Activated CD4-positive, alpha-beta T cell treated with anti-CD3 and anti-CD28 coated beads, Interleukin-2, amount 10 ng/mL, durations not matched to agents 24 days and 14 days (primary cell): Measurements from ENCODE around the gene CEMIP2. TPM values are rescaled to one million over a fixed set of nuclear protein-coding genes. Genes with fewer than 3 reads are reported as not detected.

Source experiments
- DNase-seq: peaks from one replicate; pipeline ENCODE4 v3.0.0; 2022
- H3K27ac Mint-ChIP-seq: one replicate; pipeline ENCODE4 v1.8.0; 2022; ENCODE audit warnings: mild to moderate bottlenecking, mixed read lengths
- H3K27me3 Mint-ChIP-seq: one replicate; pipeline ENCODE4 v1.8.0; 2022; ENCODE audit warnings: mixed read lengths
- H3K36me3 Mint-ChIP-seq: one replicate; pipeline ENCODE4 v1.8.0; 2022; ENCODE audit warnings: low read depth, mild to moderate bottlenecking, mixed read lengths
- H3K4me1 Mint-ChIP-seq: one replicate; pipeline ENCODE4 v1.8.0; 2021; ENCODE audit warnings: mixed read lengths
- H3K4me3 Mint-ChIP-seq: one replicate; pipeline ENCODE4 v1.8.0; 2022; ENCODE audit warnings: mild to moderate bottlenecking, moderate library complexity, mixed read lengths
- H3K9me3 Mint-ChIP-seq: one replicate; pipeline ENCODE4 v1.8.0; 2021; ENCODE audit warnings: mixed read lengths
- intact Hi-C: fragments of 100-400 bp; cut with micrococcal nuclease; formaldehyde crosslinking; loops from one replicate; pipeline ENCODE4 v1.15.1; 2023
- total RNA-seq: library from RNA; stranded (reverse); gene quantifications from 2 replicates; pipeline ENCODE4 v1.2.3, GENCODE V29; 2022

CEMIP2 gene
- total RNA-seq, 1 donor from 2014 or later = 47.7 TPM

DNA sequence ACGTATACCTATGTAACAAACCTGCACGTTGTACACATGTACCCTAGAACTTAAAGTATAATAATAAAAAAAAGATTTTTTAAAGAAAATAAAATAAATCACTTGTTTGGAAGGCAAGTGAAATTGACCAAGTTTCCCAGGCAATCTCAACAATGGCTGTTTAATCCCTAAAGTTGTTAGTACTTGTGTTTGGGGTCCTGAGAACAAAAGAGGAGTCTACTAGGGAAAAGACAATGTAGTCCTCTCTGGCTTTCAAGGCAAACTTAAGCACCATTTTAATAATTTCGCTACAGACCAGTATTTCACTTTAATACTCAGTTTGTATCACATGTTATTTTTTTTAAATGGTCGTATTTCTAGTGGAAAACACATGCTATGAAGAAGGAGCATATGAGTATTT, 14.2 kb downstream of the CEMIP2 start:
- Mint-ChIP-seq H3K4me1 (peaks cover 34% of the 10 kb centered on the region), H3K36me3 (peaks cover 27% of the 10 kb centered on the region), H3K9me3 (no peaks in the 10 kb centered on the region)

DNA sequence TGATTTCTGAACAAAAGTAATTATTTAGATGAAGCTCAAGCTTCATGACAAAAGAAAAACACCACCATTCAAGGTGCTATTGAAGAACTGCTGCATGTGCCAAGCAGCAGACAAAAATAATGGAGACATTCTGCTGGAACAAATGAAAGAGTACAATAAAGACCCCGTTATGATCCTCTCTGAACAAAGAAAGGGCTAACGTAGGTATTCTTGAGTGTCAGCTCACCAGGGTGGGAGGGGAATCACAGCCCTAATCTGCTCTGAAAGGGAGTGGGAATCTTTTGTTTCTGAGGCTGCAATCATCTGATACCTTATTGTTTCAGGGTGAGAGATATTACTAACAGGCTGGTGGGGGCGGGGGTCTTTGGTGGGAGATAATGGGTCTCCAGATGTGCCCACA, 15.4 kb downstream of the CEMIP2 start:
- intact Hi-C loops = loop anchor here (2.0 kb wide), 1 partner anchor 14 kb away; no protein-coding TSS in a partner anchor

More for the DNA sequence above, 14.2 kb downstream of the CEMIP2 start:
- Mint-ChIP-seq H3K27me3 (no peaks in the 10 kb centered on the region), H3K4me3 (no peak overlapping the region), H3K27ac (no peak overlapping the region)
- no peak for DNase-seq
- intact Hi-C loops = no loop called here

DNA sequence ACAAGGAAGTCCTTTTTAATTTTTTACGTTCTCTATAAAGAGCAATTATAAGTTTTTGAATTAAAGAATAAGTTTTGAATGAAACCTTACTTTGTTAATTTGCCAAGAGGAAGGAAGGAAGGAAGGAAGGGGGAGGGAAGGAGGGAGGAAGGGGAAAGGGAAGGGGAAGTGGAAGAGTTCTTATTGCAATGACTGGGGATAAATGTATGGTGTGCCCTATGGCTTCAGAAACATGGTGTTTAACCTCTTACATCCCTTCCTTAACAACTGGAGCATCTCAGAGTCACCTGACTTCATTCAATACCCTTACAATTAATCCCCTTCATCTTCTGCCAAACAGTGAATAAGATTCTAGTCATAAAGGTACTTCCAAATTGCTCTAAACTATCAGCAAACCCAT, 16.0 kb downstream of the CEMIP2 start:
- Mint-ChIP-seq H3K27ac (no peak overlapping the region), H3K27me3 (no peaks in the 10 kb centered on the region), H3K4me3 (no peak overlapping the region), H3K9me3 (peaks cover 5% of the 10 kb centered on the region), H3K36me3 (peaks cover 38% of the 10 kb centered on the region), H3K4me1 (peaks cover 28% of the 10 kb centered on the region)
- intact Hi-C loops = loop anchor here (2.0 kb wide), 1 partner anchor 14 kb away; no protein-coding TSS in a partner anchor
- no peak for DNase-seq

More for the DNA sequence above, 15.4 kb downstream of the CEMIP2 start:
- H3K4me3 Mint-ChIP-seq = no peak overlapping the region
- H3K27me3 Mint-ChIP-seq = no peaks in the 10 kb centered on the region
- H3K9me3 Mint-ChIP-seq = peaks cover 5% of the 10 kb centered on the region
- H3K4me1 Mint-ChIP-seq = peaks cover 29% of the 10 kb centered on the region
- no peak for DNase-seq
- H3K36me3 Mint-ChIP-seq = peaks cover 32% of the 10 kb centered on the region
- no peak overlapping the region for H3K27ac Mint-ChIP-seq

- Mint-ChIP-seq H3K4me3 (no peak overlapping the region), H3K27me3 (no peaks in the 10 kb centered on the region), H3K36me3 (peaks cover 64% of the 10 kb centered on the region), H3K27ac (peak overlapping the region; percentile 48), H3K9me3 (peaks cover 5% of the 10 kb centered on the region), H3K4me1 (peaks cover 23% of the 10 kb centered on the region)
- intact Hi-C loops = no loop called here
- DNase-seq = no peak
Observed at GRCh38 chr9:71748280-71748743, 20.0 kb downstream of the CEMIP2 start.

GRCh38 chr9:71747576-71747975, 20.7 kb downstream of the CEMIP2 start:
- Mint-ChIP-seq H3K27ac (no peak overlapping the region), H3K4me3 (no peak overlapping the region), H3K4me1 (peaks cover 20% of the 10 kb centered on the region), H3K36me3 (peaks cover 67% of the 10 kb centered on the region), H3K27me3 (no peaks in the 10 kb centered on the region), H3K9me3 (peaks cover 5% of the 10 kb centered on the region)
- intact Hi-C loops = no loop called here
- DNase-seq = no peak

DNA sequence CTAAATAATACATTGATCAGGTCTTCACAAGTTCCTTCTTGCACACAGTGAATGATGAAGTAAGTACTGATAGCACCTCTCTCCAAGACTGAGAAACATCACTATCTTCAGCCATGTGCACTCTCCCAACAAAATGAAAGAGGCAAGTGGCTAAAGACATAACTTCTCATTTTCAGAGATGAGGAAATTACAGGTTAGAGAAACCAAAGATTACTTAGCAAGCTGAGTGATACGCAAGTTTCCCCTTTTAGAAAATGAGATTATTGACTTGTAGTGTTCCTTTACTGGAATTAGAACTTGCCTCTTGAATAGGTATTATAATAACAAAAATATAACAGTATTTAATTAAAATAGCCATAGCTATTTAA, 21.6 kb downstream of the CEMIP2 start:
- no peak overlapping the region for H3K27ac Mint-ChIP-seq
- H3K4me1 Mint-ChIP-seq = peaks cover 19% of the 10 kb centered on the region
- DNase-seq = no peak
- H3K36me3 Mint-ChIP-seq = peaks cover 71% of the 10 kb centered on the region
- H3K27me3 Mint-ChIP-seq = no peaks in the 10 kb centered on the region
- intact Hi-C loops = no loop called here
- H3K4me3 Mint-ChIP-seq = no peak overlapping the region
- H3K9me3 Mint-ChIP-seq = peaks cover 5% of the 10 kb centered on the region

DNA sequence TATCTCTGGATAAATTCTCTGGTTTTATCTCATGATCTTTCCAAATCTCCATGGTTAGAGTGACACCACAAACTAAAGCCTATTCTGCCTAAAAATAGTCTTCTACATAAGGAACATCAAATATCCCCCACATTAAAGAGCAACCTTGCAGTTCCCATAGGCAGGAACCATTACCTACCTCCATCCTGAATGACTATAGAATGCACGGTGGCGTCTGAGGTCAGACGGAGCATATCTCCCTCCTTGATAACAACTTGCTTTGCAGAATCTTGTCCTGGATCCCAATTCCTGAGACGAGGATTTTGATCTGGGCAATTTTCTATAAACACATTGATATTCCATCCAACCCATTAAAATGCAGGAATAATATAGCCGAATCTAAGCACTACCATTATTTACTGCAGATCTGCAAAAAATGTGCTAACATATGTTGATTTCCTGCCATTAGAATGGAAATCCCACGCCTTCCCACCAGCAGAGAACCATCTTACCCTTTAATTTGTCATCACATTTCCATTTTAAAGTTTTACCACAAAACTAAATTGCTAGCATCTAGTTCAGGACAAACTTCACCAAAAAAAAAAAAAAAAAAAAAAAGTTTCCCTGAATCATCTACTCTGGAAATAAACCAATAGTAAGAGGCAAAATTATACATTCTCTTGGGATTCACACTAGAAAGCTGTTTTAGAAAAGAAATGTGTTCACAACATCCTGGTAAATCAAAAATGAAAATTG, 22.1 kb downstream of the CEMIP2 start:
- Mint-ChIP-seq H3K27me3 (no peaks in the 10 kb centered on the region), H3K4me1 (peaks cover 19% of the 10 kb centered on the region), H3K27ac (no peak overlapping the region), H3K9me3 (peaks cover 5% of the 10 kb centered on the region), H3K4me3 (no peak overlapping the region), H3K36me3 (peaks cover 69% of the 10 kb centered on the region)
- intact Hi-C loops = no loop called here
- no peak for DNase-seq

DNA sequence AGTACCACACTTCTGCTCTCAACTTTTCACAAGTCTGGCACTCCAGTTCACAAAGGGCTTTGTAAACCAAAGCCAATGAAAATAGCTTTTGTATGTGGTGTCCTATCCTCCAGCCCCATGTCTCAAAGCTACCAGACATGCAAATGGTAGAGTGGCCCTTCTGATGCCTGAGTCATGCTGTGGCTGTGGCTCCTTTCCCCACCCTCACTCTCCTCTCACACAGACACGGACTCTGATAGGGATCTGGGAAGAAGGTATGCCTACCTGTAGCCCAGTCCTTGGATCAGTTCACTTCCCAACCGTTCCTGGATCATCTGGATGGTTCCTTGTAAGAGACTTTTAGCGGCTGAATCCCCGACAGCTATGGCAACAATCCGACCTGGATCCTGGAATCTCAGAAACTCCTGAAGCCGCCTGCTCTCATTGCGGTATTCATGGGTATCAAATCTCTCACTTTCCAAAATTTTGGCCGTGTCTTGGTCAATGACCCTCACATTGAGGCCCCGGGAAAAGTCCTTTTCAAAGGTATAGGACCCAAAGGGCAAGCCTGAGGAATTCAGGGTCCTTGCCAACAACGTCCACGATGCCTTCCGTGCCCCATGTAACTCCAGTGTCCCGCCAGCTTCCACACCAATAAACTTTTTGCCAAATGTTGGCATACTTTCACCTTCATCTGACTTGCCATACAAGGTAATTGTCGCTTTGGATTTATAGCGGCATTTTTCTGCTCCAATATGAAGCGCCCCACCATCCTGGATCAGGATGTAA, 23.4 kb downstream of the CEMIP2 start:
- H3K4me1 Mint-ChIP-seq = peaks cover 18% of the 10 kb centered on the region
- no peaks in the 10 kb centered on the region for H3K27me3 Mint-ChIP-seq
- H3K27ac Mint-ChIP-seq = peak overlapping the region; percentile 20
- DNase-seq = no peak
- H3K36me3 Mint-ChIP-seq = peaks cover 67% of the 10 kb centered on the region
- H3K4me3 Mint-ChIP-seq = no peak overlapping the region
- intact Hi-C loops = no loop called here
- H3K9me3 Mint-ChIP-seq = peaks cover 5% of the 10 kb centered on the region

DNA sequence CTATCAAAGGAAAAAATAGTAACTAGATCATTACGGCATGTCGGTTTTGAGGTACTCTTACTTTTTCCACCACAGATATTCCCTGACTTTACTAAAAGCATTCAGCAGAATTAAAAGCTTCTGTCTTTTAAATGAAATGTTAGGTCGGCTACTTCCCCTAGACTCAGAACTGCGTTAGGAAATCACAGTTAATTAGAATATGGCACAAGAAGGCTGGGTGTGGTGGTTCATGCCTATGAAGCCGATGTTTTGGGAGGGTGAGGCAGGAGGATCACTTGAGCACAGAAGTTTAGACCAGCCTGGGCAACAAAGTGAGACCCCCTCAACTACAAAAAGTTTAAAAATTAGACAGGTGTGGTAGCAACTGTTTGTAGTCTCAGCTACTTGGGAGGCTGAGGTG, 24.4 kb downstream of the CEMIP2 start:
- Mint-ChIP-seq H3K4me1 (peaks cover 18% of the 10 kb centered on the region), H3K9me3 (peaks cover 5% of the 10 kb centered on the region), H3K4me3 (no peak overlapping the region)

GRCh38 chr9:71743217-71743705, 25.1 kb downstream of the CEMIP2 start:
- Mint-ChIP-seq H3K4me3 (no peak overlapping the region), H3K27ac (no peak overlapping the region), H3K9me3 (peaks cover 3% of the 10 kb centered on the region), H3K4me1 (peaks cover 14% of the 10 kb centered on the region), H3K27me3 (no peaks in the 10 kb centered on the region), H3K36me3 (peaks cover 69% of the 10 kb centered on the region)
- intact Hi-C loops = no loop called here
- DNase-seq = no peak

More for the DNA sequence above, 24.4 kb downstream of the CEMIP2 start:
- Mint-ChIP-seq H3K36me3 (peaks cover 70% of the 10 kb centered on the region), H3K27me3 (no peaks in the 10 kb centered on the region), H3K27ac (no peak overlapping the region)
- intact Hi-C loops = no loop called here
- no peak for DNase-seq

DNA sequence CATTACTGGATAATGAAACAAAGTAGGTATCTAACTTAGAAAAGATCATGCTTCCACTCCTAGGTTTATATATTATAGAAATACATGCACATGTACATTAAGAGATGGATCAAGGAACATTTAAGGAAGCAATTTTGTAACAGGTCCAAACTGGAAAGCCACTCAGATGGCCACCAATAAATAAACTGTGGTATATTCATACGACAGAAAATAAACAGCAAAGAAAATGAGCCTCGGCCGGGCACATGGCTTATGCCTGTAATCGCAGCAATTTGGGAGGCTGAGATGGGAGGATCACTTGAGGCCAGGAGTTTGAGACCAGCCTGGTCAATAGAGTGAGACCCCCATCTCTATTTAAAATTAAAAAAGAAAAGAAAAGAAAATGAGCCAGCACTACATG, 25.6 kb downstream of the CEMIP2 start:
- no peaks in the 10 kb centered on the region for H3K9me3 Mint-ChIP-seq
- H3K27ac Mint-ChIP-seq = no peak overlapping the region
- intact Hi-C loops = no loop called here
- peaks cover 10% of the 10 kb centered on the region for H3K4me1 Mint-ChIP-seq
- no peak overlapping the region for H3K4me3 Mint-ChIP-seq
- no peaks in the 10 kb centered on the region for H3K27me3 Mint-ChIP-seq
- DNase-seq = no peak
- peaks cover 69% of the 10 kb centered on the region for H3K36me3 Mint-ChIP-seq

DNA sequence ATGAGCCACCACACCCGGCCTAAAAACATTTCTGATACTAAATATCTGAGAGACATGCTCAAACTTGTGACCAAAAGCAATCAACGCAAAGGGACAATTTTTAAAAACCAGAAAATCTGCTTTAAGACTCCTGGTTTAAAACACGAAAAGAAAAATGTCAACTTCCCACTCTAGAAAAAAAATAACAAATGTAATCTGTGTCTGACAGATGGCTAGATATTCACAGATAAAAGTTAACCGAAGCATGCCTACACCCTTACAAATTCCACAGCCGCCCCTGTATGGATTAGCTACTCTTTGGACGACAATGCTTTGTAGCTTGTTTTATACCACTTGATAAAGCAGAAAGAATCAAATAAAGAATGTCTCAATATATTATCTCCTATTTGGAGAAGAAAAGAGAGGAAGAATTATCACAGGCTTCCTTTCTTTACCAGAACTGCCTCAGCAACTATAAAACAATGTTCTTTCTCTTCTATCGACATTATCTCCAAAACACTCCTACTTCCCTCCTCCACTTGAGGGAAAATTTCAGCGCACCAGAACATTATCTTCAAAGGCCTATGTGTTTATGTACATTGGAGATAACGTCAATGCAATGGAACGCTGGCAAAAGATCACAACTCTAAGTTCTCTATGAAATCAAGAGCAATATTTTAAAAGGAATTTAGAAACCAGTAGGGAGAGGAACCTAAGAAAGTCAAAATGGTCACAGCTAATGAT, 26.2 kb downstream of the CEMIP2 start:
- peaks cover 9% of the 10 kb centered on the region for H3K4me1 Mint-ChIP-seq
- no peak overlapping the region for H3K4me3 Mint-ChIP-seq
- DNase-seq = peak; percentile 28
- H3K27me3 Mint-ChIP-seq = no peaks in the 10 kb centered on the region
- H3K36me3 Mint-ChIP-seq = peaks cover 67% of the 10 kb centered on the region
- intact Hi-C loops = no loop called here
- H3K27ac Mint-ChIP-seq = no peak overlapping the region
- no peaks in the 10 kb centered on the region for H3K9me3 Mint-ChIP-seq

DNA sequence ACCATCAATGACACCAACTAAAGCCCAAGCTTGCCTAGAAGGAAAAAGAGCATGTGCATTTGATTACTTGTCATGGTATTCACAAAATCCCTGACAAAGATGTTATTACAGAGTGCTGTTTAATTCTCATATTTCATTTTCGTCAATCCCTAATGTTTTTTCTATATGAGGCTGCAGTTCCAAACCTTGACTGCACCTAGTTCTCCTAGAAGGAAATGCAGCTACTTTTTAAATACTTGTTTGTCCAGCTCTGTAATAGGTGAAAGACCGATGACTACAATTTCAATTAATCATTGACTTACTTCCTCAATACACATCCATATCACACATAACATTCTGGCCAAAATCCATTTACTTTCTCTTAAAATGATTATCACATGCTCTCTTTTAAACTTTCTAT, 28.1 kb downstream of the CEMIP2 start:
- intact Hi-C loops = no loop called here
- H3K36me3 Mint-ChIP-seq = peaks cover 66% of the 10 kb centered on the region
- peaks cover 8% of the 10 kb centered on the region for H3K4me1 Mint-ChIP-seq
- H3K27ac Mint-ChIP-seq = no peak overlapping the region
- H3K4me3 Mint-ChIP-seq = no peak overlapping the region
- DNase-seq = peak; percentile 28
- H3K9me3 Mint-ChIP-seq = no peaks in the 10 kb centered on the region
- H3K27me3 Mint-ChIP-seq = no peaks in the 10 kb centered on the region
